ENCODE measurements around the gene MYH9. TPM values are rescaled to one million over a fixed set of nuclear protein-coding genes. Genes with fewer than 3 reads are reported as not detected.

Gene MYH9
- total RNA-seq, 4 donors from 2014 or later, result 304 to 366 (median 322) TPM

DNA sequence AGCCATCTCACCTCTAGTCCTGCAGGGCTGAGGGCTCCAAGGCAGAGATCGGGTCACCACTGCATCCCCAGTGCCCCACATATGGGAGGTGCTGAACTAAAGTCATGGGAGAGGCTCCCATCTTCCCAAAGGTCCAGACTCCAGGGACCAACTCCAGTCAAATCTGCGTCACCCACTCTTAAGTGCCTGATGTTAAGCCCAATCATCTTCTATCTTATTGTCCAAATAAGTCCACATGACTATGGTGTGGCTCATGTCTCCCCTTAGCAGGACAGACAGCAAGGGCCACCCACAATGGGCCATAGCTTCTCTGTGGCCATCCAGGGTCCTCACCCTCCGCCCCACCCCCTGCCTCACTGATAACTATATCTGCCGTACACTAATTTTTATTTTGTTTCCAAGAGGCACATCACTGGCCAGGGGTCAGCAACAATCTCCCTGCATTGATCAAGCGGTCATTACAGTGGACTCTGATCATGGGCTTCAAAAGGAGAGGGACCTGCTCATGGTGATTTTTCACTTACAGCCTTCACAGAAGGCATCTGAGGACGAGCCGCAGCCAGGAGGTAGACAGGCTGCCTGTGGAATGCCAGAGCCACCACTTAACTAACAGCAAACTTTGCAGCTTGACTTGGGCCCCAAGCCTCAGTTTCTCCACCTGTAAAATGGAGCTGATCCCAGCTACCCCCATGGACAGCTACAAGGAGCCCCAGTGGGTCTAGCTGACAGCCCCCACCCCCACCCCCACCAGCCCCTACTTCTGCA lies 23.3 kb downstream of the MYH9 start:
- peak overlapping the region in 1 of 2 donors; percentile 4 for H3K4me3 ChIP-seq
- peaks cover 20 to 100% (median 92%) of the 10 kb centered on the region in 3 donors for H3K4me1 ChIP-seq
- ATAC-seq, result no peak
- no peaks in the 10 kb centered on the region for H3K36me3 ChIP-seq
- peak overlapping the region; percentile 64 to 100 (median 98) for H3K27ac ChIP-seq
- WGBS, 2 donors (ENCODE audit: low coverage in 1 of 2), result 53% methylated on average over 3 of the region's 7 CpGs
- no peaks in the 10 kb centered on the region for H3K9me3 ChIP-seq
- H3K27me3 ChIP-seq, result no peaks in the 10 kb centered on the region
- TF ChIP-seq, protein P1, sequence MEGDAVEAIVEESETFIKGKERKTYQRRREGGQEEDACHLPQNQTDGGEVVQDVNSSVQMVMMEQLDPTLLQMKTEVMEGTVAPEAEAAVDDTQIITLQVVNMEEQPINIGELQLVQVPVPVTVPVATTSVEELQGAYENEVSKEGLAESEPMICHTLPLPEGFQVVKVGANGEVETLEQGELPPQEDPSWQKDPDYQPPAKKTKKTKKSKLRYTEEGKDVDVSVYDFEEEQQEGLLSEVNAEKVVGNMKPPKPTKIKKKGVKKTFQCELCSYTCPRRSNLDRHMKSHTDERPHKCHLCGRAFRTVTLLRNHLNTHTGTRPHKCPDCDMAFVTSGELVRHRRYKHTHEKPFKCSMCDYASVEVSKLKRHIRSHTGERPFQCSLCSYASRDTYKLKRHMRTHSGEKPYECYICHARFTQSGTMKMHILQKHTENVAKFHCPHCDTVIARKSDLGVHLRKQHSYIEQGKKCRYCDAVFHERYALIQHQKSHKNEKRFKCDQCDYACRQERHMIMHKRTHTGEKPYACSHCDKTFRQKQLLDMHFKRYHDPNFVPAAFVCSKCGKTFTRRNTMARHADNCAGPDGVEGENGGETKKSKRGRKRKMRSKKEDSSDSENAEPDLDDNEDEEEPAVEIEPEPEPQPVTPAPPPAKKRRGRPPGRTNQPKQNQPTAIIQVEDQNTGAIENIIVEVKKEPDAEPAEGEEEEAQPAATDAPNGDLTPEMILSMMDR (IDR thresholded peaks at IDR 0.05), result no peak
- TF ChIP-seq POLR2AphosphoS5 (IDR thresholded peaks at IDR 0.05), result peak; percentile 36

DNA sequence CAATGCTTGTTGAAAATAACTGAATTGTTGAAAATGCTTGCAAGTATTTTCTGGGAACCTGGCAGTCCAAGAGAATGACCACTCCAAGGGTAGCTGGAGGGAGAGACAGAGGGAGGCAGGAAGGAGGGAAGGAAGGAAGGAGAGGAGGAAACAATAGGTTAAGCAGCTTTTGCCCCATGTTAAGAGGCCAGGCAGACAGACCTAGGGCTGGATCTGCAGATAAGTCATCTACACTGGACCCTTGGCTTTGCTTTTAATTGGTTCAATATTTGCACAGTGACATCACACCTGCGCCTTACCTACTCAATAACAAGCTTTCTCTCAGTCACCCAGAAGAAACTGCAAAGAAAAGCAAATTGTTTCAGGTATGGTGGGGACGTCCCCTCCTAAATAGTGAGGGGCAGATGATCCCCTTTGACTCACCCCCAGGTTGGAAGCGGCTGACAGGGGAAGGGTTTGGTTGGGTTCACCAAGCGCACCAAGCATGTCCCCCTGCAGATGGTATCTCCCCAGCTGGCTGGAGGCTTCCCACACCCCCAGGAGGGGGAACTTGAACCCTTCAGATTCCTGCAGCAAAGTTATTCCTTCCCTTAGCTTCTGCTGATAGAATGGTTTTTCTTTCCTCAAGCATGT lies 24.3 kb downstream of the MYH9 start:
- Histone ChIP-seq H3K36me3 (no peaks in the 10 kb centered on the region), H3K27ac (peak overlapping the region; percentile 64 to 100 (median 98)), H3K4me3 (no peak overlapping the region), H3K9me3 (no peaks in the 10 kb centered on the region), H3K27me3 (no peaks in the 10 kb centered on the region), H3K4me1 (peaks cover 20 to 100% (median 91%) of the 10 kb centered on the region in 3 donors)
- no peak for ATAC-seq
- TF ChIP-seq POLR2A (IDR thresholded peaks at IDR 0.05) (no peak), POLR2AphosphoS5 (IDR thresholded peaks at IDR 0.05) (no peak), EP300 (IDR thresholded peaks at IDR 0.05) (no peak)
- TF ChIP-seq, protein P1 (IDR thresholded peaks at IDR 0.05), result no peak
- 46 to 80% methylated on average over 1 to 3 of the region's 4 CpGs for WGBS, 2 donors (ENCODE audit: low coverage in 1 of 2)

DNA sequence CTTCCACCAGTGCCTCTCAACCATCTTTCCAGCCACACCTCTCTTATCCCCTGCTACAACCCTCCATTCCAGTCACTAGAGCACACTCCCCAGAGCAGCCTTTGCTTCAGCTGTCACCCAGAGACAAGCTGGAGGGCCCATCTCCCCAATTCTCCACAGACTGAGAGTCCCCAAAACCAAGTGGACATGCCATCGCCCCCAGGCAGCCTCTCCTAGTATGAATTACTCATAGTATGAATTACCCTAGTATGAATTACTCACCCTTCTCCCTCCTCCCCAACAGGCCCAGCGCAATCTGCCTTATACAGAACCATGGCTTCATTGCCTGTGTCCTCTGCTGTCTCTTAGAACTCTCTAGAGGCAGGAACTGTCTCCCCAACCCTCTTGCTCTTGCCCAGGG lies 24.8 kb downstream of the MYH9 start:
- Histone ChIP-seq H3K4me3 (no peak overlapping the region), H3K27me3 (no peaks in the 10 kb centered on the region), H3K4me1 (peaks cover 20 to 100% (median 91%) of the 10 kb centered on the region in 3 donors), H3K36me3 (no peaks in the 10 kb centered on the region), H3K9me3 (no peaks in the 10 kb centered on the region), H3K27ac (peak overlapping the region; percentile 64 to 100 (median 98))
- TF ChIP-seq POLR2AphosphoS5 (IDR thresholded peaks at IDR 0.05), result peak; percentile 7
- TF ChIP-seq, protein P1 (IDR thresholded peaks at IDR 0.05), result no peak
- ATAC-seq, result no peak
- WGBS, 2 donors (ENCODE audit: low coverage in 1 of 2), result 42 to 50% methylated on average over 2 of the region's 2 CpGs

DNA sequence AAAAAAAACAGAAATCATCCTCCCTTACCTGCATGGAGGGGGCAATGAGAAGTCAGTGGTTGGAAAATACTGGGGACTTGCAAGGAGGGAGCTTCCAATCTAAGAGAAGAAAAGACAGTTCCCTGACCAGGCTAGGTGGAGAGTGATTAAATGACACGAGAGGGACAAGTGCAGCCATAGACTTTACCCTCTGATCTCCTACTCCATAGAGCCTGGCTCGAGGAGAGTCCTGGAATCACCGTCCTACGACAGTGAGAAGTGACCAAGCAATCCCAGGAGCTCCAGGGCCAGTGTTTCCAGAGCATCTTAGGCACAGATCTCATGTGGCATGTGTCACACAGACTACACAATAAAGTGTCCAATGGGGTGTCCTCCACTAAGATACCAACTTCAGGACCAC lies 25.7 kb downstream of the MYH9 start:
- peak overlapping the region; percentile 64 to 100 (median 98) for H3K27ac ChIP-seq
- WGBS, 2 donors (ENCODE audit: low coverage in 1 of 2), result 22 to 54% methylated on average over 3 to 4 of the region's 4 CpGs

More for the DNA sequence above, 25.7 kb downstream of the MYH9 start:
- no peak overlapping the region for H3K4me3 ChIP-seq
- ATAC-seq, result no peak
- no peak for TF ChIP-seq POLR2A (IDR thresholded peaks at IDR 0.05)
- no peak for TF ChIP-seq EP300 (IDR thresholded peaks at IDR 0.05)
- TF ChIP-seq POLR2AphosphoS5 (IDR thresholded peaks at IDR 0.05), result no peak
- TF ChIP-seq, protein P1 (IDR thresholded peaks at IDR 0.05), result no peak
- no peaks in the 10 kb centered on the region for H3K36me3 ChIP-seq
- H3K4me1 ChIP-seq, result peaks cover 17 to 100% (median 91%) of the 10 kb centered on the region in 3 donors
- no peaks in the 10 kb centered on the region for H3K9me3 ChIP-seq
- no peaks in the 10 kb centered on the region for H3K27me3 ChIP-seq
